LNCaP clone FGC (cell line): ENCODE data around the gene LRP11.

Experiments used
- DNase-seq: peaks from one replicate; pipeline ENCODE4 v3.0.0-alpha.2; 2011; ENCODE audit warnings: low read depth
- H3K4me3 ChIP-seq: 2 replicates; pipeline ENCODE4 v1.5.1; 2011; ENCODE audit warnings: mild to moderate bottlenecking, low read depth, low read length, control low read depth
- CTCF ChIP-seq: IDR thresholded peaks from 2 replicates; pipeline ENCODE4 v1.5.1; 2012; ENCODE audit warnings: mild to moderate bottlenecking; ENCODE audit not compliant: control insufficient read depth, insufficient read depth; ENCODE audit errors: extremely low read depth

LRP11 gene

GRCh38 chr6:149769676-149770075 is 94.5 kb downstream of the LRP11 start:
- TF ChIP-seq CTCF = no peak
- no peak overlapping the region for H3K4me3 ChIP-seq
- no peak for DNase-seq
